HG03175 (cell line): ENCODE results near the gene SPRTN.

Source experiments
- ATAC-seq: cut with Tn5 transposase; IDR thresholded peaks from one replicate; pipeline ENCODE4 v1.9.1; 2021; ENCODE audit warnings: mild to moderate bottlenecking, moderate library complexity; ENCODE audit not compliant: unreplicated experiment

The SPRTN gene, protein sequence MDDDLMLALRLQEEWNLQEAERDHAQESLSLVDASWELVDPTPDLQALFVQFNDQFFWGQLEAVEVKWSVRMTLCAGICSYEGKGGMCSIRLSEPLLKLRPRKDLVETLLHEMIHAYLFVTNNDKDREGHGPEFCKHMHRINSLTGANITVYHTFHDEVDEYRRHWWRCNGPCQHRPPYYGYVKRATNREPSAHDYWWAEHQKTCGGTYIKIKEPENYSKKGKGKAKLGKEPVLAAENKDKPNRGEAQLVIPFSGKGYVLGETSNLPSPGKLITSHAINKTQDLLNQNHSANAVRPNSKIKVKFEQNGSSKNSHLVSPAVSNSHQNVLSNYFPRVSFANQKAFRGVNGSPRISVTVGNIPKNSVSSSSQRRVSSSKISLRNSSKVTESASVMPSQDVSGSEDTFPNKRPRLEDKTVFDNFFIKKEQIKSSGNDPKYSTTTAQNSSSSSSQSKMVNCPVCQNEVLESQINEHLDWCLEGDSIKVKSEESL

DNA sequence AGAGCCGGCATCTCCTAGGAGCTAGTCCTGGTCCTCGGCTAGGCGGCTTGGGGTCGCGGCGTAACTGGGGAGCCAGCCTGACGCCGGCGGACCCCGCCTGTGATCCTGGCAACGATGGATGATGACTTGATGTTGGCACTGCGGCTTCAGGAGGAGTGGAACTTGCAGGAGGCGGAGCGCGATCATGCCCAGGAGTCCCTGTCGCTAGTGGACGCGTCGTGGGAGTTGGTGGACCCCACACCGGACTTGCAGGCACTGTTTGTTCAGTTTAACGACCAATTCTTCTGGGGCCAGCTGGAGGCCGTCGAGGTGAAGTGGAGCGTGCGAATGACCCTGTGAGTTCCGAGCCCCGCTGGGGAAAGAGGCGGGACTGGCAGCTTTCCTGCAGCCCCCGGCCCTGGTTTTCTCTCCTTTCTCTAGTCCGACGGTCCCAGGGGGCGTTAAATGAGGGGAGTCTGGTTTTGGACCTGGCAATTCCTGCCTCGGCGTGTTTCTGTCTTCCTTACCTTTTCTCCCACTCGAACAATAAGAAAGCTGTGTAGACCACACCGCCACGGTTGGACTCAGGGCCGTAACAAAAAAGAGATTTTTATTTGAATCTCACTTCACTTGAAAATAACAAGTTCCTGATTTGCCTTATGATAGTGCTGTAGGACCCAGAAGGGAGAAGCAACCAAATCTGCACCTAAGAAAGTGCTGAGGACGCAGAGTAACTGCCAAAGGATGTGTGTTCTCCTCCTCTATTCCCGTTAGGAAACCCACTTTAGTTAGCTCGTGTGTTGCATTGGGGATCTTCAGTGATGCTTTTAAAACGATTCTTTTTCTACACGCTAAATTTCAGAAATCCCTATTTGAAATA, at the start of gene SPRTN:
Gene SPRTN, plus strand, starts transcription at position 24 of the 859 bp plus-strand sequence. Its CDS starts 91 bp downstream, at position 115.
- peak; percentile 7 for ATAC-seq

DNA sequence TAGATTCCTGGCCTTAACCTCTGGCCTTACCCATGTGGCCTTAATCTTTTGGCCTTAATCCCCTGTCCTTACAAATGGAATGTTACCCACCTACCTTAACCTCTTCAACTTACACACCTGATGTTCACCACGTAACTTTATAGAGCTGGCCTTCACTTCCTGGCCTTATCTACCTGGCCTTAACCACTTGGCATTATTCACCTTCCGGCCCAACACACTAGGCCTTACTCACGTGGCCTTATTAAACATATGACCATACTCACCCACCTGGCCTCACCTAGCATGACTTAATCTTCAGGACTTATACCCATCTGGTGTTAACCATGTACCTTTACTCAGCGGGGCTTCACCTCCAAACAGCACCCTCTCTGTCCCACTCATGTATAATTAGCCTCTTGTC, 42.2 kb upstream of the SPRTN start:
- ATAC-seq = no peak

DNA sequence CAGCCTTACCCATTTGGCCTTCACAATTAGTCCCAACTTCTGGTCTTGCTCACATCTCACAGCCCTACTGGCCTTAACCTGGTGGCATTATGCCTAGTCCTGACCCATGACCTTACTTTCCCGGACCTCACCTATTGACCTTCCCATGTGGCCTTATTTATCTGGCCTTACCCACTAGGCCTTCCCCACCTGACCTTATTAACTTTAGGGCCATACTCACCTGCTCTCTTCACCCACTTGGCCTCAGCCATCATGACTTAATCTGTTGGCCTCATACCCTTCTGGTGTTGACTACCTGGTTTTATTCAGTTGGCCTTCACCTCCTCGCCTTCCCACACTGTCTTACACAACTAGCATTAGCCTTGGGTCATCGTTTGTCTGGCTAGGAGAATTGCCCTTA, 36.1 kb upstream of the SPRTN start:
- ATAC-seq = no peak

DNA sequence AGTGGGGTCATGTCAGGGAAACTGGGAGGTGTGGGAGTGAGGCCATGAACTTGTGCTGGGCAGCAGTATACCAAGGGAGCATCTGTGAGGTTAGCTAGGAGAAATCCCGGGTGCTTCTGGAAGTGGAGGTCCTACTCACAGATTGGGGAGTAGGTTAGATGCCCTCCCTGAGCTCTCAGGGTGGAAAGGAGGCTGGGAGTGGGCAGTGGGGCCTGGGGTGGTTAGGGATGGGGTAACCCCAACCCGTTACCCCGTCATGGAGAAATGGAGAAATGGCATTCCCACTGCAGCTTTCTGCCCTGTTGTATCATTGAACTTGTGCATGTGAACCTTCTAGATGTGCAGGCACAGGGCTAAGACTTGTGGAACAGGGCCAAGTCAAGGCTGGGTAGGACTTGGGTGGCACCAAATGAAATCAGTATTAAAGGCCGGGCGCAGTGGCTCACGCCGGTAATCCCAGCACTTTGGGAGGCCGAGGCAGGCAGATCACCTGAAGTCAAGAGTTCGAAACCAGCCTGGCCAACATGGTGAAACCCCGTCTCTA, 27.6 kb upstream of the SPRTN start:
- ATAC-seq = no peak

DNA sequence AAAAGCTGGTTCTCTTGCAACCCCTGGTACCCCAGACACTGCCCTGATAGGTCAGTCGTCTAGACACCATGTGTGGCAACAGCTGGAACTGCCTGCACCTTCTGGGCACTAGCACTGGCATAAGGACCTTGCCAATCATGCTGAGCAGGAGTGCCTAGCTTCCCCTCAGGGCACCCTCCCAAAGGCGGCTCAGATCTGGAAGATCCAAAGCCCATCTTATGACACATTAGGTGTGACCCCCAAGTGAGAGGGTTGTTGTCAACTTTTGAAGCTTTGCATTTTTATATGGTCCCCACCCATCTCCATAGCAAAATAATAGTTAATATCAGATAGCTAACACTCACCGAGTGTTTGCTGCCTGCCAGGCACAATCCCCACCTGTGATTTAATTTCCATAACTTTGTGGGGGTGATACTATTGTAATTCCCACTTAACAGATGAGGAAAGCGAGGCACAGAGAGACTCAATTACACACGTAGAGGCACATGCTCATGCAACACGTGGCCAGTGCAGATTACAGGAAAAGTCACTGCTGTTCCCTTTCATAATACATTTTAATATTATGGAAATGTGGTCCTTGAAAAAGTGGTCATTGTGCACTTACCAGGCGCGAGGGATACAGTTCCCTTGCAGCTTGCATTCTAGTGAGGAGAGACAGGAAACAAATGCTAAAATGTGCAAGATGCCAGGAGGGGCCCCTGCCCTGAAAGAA, 26.2 kb upstream of the SPRTN start:
- ATAC-seq = no peak

DNA sequence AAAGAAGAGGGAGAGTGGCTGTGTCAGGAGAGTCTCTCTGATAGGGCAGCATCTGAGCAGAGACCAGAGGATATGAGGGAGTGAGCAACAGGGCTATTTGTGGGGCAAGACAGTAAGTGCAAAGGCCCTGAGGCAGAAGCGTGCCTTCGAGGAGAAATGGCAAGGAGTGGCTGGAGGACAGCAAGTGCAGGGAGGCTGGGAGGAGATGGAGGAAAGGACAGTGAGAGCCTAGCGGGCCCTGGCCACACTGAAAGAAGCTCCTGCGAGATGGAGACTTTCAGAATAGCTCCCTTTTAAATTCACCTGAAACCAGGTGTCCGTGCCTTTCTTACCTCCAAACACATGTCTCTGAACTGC, 25.7 kb upstream of the SPRTN start:
- ATAC-seq = no peak

DNA sequence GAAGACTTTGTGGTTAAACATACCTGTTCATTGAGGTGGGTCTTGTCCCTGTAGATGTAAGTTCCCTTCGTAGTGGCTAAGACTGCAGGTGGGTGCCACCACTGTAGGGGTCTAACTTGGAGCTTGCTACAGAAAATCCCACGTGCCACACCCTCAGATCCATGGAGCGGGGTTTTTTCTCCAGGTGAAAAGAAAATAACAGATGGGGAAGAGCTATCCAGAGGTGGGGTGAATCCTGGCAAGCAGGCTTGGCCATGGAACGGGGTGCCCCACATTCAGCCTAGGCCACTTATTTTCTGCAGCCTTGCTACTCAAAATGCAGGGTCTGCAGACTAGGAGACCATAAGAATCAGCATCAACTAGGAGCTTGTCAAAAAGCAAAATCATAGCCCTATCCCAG, 24.4 kb upstream of the SPRTN start:
- ATAC-seq = no peak

DNA sequence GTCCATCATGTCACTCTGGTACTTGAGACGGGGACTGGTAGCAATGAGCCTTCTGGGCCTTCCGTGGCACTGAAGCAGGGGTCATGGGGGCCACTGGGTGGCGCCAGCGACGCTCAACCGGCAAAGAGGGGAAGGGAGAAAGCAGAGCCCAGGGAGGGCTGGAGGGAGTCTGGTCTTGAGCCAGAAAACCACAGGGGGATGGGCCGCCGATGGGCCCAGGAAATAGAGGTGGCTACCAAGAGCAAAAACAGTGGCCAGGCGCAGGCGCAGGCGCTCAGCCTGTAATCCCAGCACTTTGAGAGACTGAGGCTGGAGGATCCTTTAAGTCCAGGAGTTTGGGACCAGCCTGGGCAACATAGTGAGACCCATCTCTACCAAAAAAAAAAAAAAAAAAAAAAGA, 22.2 kb upstream of the SPRTN start:
- peak; percentile 97 for ATAC-seq

DNA sequence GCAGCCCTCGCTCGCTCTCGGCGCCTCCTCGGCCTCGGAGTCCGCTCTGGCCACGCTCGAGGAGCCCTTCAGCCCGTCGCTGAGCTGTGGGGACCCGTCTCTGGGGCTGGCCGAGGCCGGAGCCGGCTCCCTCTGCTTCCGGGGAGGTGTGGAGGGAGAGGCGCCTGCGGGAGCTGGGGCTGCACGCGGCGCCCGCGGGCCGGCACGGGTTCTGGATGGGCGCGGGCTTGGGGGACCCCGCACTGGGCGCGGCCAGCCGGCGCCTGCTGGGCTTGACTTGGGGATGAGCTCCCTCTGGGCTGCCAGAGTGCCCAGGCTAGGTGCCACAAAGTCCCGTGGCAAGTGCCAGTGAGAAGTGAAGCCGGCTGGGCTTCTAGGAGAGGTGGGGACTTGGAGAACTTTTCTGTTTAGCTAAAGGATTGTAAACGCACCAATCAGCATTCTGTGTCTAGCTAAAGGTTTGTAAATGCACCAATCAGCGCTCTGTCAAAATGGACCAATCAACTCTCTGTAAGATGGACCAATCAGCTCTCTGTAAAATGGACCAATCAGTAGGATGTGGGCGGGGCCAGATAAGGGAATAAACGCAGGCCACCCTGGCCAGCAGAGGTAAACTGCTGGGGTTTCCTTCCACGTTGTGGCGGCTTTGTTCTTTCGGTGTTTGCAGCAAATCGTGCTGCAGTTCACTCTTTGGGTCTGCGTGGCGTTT, 20.6 kb upstream of the SPRTN start:
- ATAC-seq = no peak

DNA sequence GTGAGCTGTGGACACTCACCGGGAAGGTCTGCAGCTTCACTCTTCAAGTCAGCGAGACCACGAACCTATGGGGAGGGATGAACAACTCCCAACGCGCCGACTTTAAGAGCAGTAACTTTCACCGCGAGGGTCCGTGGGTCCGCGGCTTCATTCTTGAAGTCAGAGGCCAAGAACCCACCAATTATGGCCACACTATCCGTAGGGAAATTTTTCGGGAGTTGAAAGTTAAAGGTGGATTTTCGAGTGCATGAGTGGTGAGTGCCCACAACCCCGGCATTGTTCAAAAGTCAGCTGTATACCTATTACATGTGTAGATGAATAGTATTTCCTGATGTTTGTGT, 20.1 kb upstream of the SPRTN start:
- ATAC-seq = no peak

DNA sequence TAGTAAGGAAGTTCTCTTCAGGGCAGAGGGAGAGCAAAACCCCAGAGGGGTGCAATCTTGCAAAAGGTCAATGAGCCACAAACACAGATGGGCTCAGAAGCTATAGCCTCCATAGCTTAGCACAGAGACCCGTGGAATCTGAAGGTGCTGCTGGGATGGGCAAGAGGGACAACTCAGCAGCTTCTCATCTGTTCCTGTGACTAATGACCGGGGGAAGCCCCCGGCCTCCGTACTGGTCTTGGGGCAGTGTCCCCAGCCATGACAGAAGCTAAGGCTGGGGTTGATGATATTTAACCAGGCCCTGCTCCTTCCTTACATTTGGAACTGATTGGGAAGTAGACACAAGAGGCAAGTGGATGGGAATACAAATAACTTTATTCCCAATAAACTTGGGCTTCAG, 19.5 kb upstream of the SPRTN start:
- no peak for ATAC-seq

DNA sequence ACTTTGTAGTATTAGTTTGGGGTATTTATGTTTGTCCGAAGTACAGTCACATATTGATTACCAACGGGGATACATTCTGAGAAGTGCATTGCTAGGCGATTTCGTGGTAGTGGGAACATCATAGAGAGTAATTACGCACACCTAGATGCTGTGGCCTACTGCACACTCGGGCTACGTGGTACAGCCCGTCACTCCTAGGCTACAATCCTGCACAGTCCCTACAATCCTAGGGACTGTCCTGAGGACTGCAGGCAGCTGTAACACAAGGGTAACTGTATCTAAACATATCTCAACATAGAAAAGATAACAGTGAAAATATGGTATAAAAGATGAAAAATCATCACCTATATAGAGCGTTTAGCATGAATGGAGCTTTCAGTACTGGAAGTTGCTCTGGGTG, 19.0 kb upstream of the SPRTN start:
- no peak for ATAC-seq

DNA sequence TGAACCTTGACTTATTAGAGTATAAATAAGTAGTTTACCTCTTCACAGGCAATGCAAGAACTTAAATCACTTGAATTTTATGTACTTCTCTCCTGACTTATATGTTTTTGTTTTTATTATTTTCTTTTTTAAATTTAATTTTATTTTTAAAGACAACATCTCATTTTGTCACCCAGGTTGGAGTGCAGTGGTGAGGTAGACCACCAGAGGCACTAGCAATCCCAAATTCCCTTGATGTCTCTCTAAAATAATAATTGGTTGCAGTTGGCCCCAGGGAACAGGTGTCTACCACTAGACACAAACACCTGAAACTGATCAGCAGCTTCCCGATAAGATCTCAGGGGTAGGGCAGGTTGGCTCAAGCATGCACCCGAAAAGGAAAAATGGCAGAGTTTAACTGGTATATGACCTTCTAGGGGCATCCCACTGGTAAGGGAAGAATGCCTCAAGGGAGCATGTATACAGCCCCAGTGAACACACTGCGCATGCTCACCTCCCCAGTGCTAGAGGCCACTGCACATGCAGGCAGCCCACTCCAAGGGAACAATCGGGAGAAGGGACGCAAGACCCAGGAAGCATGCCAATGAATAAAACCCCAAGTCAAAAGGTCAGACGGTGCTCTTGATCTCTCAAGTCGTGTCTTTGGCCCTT, 15.1 kb upstream of the SPRTN start:
- no peak for ATAC-seq

DNA sequence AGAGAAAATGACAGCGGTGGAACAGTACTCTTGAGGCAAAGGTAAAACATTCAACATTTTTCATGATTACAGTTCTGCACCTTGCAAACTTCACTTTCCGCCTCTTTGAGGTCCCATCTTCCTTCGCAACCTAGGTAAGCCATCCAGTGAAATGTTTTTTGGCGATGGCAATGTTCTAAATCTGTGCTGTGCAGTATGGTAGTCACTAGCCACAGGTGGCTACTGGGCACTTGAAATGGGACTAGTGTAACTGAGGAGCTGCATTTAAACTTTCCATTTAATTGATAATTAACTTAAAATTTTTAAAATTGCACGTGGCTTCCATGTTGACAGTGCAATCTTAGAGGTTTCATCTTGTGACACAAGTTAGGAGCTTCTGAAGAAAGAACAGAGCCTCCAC, 13.4 kb upstream of the SPRTN start:
- no peak for ATAC-seq

DNA sequence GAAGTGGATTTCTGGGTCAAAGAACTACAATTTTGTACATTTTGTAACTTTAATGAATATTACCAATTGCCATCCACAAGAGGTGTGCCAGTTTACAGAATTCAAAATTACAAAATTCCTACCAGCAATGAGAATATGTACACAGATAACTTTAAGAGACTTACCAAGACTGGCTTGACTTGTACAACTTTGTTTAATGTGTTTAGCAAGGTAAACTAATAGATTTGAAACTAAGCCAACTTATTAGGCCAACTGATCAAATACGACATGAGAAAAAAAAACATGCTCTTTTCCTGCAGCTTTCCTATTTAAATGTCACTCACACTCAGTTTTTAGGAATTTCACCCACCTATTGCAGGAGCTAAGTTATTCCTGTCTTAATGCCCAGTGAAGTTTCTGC, 11.8 kb upstream of the SPRTN start:
- no peak for ATAC-seq

DNA sequence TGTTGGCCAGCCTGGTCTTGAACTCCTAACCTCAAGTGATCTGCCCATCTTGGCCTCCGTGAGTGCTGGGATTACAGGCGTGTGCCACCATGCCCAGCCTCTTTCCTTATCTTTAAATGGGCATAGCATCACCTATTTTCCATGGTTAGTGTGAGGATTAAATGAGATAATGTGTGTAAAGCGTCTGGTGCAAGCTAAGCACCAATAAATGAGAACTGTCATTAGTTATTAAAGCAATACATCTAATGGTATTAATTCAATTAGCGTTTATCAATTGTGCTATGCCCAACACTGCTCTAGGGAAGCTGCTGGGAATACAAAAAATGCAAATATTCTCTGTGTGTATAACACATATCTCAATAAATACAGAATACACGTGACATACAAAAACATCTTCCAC, 10.5 kb upstream of the SPRTN start:
- ATAC-seq = no peak

DNA sequence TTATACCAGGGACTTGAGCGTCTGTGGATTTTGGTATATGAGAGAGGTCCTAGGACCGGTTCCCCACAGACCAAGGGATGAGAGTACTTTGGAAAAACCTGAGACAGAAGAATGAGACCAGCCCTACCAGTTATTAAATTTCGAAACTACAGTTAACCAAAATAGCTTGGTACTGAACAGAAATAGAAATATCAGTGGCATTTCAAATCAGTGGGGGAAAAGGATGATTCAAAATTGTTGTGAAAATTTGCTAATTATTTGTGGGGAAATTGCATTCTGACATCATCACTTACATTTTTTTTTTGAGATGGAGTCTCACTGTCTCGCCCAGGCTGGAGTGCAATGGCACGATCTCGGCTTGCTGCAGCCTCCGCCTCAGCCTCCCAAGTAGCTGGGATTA, 8.6 kb upstream of the SPRTN start:
- ATAC-seq = no peak

DNA sequence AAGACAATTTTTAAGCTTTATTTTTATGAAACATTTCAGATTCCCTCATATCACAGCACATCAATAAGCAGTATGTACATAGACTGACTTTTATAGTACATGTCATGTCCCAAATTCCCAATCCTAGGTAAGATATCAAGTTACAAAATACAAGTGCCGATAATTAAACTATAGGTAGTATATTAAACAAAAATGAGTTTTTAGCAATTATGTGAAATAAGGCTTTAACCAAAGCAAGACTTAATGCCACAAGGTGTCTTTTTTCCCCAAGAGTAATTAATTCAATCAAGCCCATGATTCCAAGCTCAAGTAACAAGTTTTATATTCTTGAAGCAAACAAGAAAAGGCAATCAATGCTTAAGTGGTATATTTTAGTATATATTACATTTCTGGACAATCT, 5.3 kb upstream of the SPRTN start:
- ATAC-seq = no peak

DNA sequence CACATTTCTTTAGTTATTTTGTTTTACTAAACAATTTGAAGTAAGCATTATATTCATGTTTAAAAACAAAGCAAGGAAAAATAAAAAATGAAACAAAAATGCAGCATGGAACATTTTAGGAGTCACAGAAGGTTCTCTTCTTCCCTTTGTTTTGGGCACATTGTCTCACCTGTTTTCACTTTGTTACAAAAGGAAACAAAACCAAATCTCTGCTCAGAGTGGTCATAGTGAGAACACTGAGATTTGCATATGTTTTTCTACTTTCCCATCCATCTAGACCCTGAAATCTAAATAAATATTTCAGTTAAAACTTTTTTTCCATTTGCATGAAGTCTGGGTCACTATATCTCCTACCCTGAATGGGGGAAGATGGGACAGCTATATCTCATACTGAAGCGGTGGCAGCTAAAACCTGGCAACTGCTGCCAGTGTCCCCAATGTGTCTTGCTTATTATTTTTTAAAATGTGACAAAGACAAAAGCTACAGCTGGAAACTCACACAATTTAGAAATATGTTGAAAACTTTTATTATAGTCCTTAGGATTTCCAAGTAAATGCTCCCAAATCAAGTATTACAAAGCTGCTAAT, 3.9 kb upstream of the SPRTN start:
- ATAC-seq = no peak

DNA sequence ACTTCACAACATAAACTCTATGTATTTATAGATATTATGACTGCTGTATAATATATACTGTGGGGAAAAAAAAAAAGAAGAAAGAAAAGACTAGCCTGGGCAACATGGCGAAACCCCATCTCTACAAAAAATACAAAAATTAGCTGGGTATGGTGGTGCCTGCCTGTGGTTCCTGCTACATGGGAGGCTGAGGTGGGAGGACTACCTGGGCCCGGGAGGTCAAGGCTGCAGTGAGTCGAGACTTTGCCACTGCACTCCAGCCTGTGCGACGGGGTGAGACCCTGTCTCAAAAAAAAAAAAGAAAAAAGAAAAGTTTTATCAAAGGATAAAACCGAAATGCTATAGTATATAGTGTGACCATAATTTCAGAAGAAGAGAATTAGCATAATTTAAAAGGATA, 3.1 kb upstream of the SPRTN start:
- ATAC-seq = no peak
